Naive thymus-derived CD8-positive, alpha-beta T cell (primary cell): ENCODE results near the gene RPL37A. TPM values are rescaled to one million over a fixed set of nuclear protein-coding genes. Genes with fewer than 3 reads are reported as not detected.

Experiments used
- ATAC-seq, 2 donors: fragments of 150-1000 bp; cut with Tn5 transposase in 1 of 2; sonication (Bioruptor Pico), chemical (Tn5 transposase) in 1 of 2; 1 replicate in 1 of 2; 2 replicates in 1 of 2; pipeline ENCODE4 v1.10.0; 2021; ENCODE audit warnings: mild to moderate bottlenecking in 2 of 2, moderate library complexity in 2 of 2
- POLR2A ChIA-PET: fragments of 350-600 bp; sonication (Branson Sonifier 250); formaldehyde crosslinking; loops from one replicate; lab custom pipeline; 2021; ENCODE audit warnings: antibody characterized with exemption; lab: Charles Lee
- DNase-seq, 10 donors: peaks; one replicate each; pipeline versions ENCODE4 v3.0.0 to v3.0.0-alpha.2; 2020 to 2022
- H3K27ac Mint-ChIP-seq, 10 donors: one replicate each; pipeline ENCODE4 v1.8.0; 2020 to 2022; ENCODE audit warnings: mild to moderate bottlenecking in 10 of 10, mixed read lengths in 10 of 10, moderate library complexity in 4 of 10, inconsistent platforms in 1 of 10
- H3K27me3 Mint-ChIP-seq, 5 donors: one replicate each; pipeline ENCODE4 v1.8.0; 2021 to 2022; ENCODE audit warnings: mixed read lengths in 5 of 5
- H3K36me3 Mint-ChIP-seq, 3 donors: one replicate each; pipeline ENCODE4 v1.8.0; 2020 to 2022; ENCODE audit warnings: mixed read lengths in 3 of 3, mild to moderate bottlenecking in 2 of 3, inconsistent platforms in 1 of 3
- H3K4me1 Mint-ChIP-seq, 4 donors: one replicate each; pipeline ENCODE4 v1.8.0; 2021 to 2022; ENCODE audit warnings: mixed read lengths in 4 of 4
- H3K4me3 Mint-ChIP-seq, 10 donors: one replicate each; pipeline ENCODE4 v1.8.0; 2020 to 2022; ENCODE audit warnings: mild to moderate bottlenecking in 10 of 10, mixed read lengths in 10 of 10, moderate library complexity in 6 of 10, inconsistent platforms in 1 of 10
- H3K9me3 Mint-ChIP-seq, 9 donors: one replicate each; pipeline ENCODE4 v1.8.0; 2020 to 2022; ENCODE audit warnings: mixed read lengths in 9 of 9, mild to moderate bottlenecking in 3 of 9, inconsistent platforms in 1 of 9, moderate library complexity in 1 of 9
- polyA plus RNA-seq, 3 donors: library from polyadenylated mRNA; unstranded; fragments of 300-500 nt; fragmentation: Illumina TruSeq; gene quantifications; one replicate each; pipeline ENCODE4 v1.2.3, GENCODE V29; 2021
- total RNA-seq, 8 experiments: library from RNA in 2 of 8; stranded (reverse) in 2 of 8; gene quantifications; one replicate each; pipeline ENCODE4 v1.2.3 and lab custom pipeline; 2021 to 2026

RPL37A gene
- total and polyA plus RNA-seq, 5 experiments from 2014 or later: 3,176 to 5,032 (median 4,502) TPM

DNA sequence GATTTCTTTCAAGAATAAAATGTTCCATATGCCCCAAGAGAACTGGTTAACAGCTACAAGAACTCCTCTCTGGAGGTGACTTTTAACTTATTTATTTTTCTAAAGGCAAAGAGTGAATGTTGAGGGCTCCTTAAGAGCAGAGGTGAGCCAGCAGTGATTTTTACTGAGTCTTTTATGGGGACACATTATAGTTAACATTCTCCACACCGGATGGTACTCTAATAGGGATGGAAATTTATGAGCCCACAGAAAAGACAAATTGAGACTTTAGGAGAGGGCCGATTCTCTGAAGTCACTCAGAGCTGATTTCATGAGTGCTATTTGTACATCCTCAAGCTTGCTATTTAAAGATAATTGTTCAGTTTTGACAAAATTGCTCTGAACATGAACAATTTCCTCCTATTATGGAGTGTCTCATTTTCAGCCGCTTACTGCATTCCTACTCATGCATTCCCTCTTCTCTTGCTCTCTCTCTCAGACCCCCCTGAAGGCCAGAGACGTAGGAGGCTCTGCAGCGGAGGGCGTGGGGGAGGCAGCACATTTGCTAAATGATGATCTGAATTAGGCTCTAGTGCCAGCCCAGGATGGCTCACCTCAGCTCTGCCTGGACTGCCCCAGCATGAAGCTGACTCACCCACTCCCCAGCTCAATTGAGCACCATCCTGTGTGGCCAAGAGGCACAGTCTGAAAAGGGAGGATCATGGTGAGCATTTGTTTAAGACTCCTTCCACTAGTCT, 5.9 kb upstream of the RPL37A start:
- Mint-ChIP-seq H3K4me1 (peaks cover 1 to 39% (median 8%) of the 10 kb centered on the region in 4 donors), H3K4me3 (peak overlapping the region in 1 of 10 donors; percentile 11), H3K9me3 (no peaks in the 10 kb centered on the region), H3K36me3 (no peaks in the 10 kb centered on the region), H3K27ac (no peak overlapping the region), H3K27me3 (no peaks in the 10 kb centered on the region)
- ATAC-seq: no peak
- DNase-seq: no peak
- POLR2A ChIA-PET: no interaction called here

DNA sequence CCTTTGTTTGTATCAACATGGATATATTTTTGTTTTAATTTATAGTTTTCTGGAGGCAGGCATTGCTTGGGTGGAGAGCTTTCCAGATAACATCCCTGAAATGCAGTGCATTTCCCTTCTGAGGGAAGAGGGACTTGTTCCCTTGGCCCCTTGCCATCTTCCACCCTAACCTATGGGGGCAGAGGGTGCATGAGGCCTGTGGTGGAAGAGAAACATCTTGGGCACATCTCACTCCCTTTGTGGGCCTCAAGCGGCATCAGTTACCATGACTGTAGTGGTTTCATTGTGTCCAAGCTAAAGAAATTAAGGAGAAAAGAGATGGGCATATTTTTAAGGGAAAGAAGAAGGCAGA, 5.3 kb upstream of the RPL37A start:
- ATAC-seq (no peak), DNase-seq (no peak)
- Mint-ChIP-seq H3K36me3 (no peaks in the 10 kb centered on the region), H3K27ac (peak overlapping the region in 1 of 10 donors; percentile 4), H3K27me3 (no peaks in the 10 kb centered on the region), H3K9me3 (no peaks in the 10 kb centered on the region), H3K4me3 (no peak overlapping the region), H3K4me1 (peaks cover 1 to 45% (median 13%) of the 10 kb centered on the region in 4 donors)
- POLR2A ChIA-PET: no interaction called here

DNA sequence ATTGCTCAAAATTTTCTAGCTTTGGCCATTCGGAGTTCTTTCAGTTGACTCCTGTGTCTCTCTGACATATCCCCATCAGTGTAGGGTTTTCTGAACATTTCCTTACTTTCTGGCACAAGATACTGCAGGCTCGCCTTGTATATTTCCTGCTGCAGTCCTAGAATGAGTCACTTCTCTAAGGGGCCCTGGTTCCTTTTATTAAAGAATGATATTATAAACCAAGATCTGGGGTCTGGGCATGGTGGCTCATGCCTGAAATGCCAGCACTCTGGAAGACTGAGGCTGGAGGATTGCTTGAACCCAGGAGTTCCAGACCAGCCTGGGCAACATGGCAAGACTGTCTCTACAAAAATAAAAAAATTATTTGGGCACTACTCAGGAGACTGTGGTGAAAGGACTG, 3.0 kb upstream of the RPL37A start:
- Mint-ChIP-seq H3K27ac (no peak overlapping the region), H3K36me3 (peaks cover 7 to 17% (median 11%) of the 10 kb centered on the region in 3 donors), H3K9me3 (no peaks in the 10 kb centered on the region), H3K4me3 (peak overlapping the region in 1 of 10 donors; percentile 41), H3K4me1 (peaks cover 10 to 63% (median 35%) of the 10 kb centered on the region in 4 donors), H3K27me3 (no peaks in the 10 kb centered on the region)
- ATAC-seq (no peak), DNase-seq (no peak)
- POLR2A ChIA-PET: no interaction called here

DNA sequence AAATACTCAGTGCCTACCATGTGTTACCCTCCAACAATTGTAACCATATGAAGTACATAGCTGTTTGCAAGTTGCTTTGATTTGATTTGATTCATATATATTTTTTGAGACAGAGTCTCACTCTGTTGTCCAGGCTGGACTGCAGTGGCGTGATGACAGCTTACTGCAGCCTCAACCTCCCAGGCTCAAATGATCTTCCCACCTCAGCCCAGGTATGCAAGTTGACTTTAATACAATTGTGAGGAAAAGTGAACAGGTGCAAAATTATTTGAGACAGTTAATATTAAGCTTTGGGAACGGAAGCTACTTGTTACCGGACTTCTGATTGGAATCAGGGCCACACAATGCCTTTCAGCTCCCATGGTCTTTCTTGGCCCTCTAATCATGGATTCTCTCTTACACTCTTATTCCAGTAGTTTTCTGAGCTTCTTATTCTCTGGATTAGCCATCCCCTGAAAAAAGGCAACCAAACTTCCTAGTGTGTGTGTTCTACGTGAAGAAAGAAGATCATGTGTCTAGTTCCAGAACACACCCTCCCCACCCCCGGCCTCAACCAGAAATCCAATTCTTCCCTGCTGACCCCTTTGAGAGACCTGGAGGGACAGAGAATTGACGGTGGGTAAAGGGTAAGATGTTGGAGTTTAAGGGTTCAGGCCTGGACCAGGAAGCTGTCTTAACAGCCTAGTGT, 1.1 kb upstream of the RPL37A start:
- Mint-ChIP-seq H3K27ac (peak overlapping the region in 9 of 10 donors; percentile 91 to 98 (median 95)), H3K27me3 (no peaks in the 10 kb centered on the region), H3K4me3 (peak overlapping the region; percentile 96 to 100 (median 98)), H3K9me3 (no peaks in the 10 kb centered on the region), H3K4me1 (peaks cover 14 to 65% (median 45%) of the 10 kb centered on the region in 4 donors), H3K36me3 (peaks cover 10 to 36% (median 16%) of the 10 kb centered on the region in 3 donors)
- POLR2A ChIA-PET: interaction anchor here (1.0 to 1.6 kb wide), 3 partner anchors 11 to 388 kb away, joined by 3 to 8 read pairs (median 3); partner anchors contain the start of gene XRCC5
- DNase-seq: no peak
- ATAC-seq: no peak

DNA sequence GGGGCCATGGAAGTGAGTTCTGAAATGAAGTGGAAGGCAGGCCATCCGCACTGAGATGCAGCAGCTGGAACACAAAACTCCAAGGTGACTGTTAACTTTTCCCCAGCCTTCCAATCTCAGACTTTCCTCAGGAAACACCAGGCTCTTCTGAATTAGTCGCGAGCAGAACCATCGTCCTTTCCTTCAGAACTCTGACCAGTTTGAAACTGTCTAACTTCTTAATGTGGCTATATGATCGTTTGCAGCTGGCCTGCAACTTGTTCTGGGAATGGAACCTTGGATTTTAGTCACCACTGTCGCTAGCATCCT, 620 bp upstream of the RPL37A start:
- H3K36me3 Mint-ChIP-seq: peaks cover 13 to 41% (median 16%) of the 10 kb centered on the region in 3 donors
- peaks cover 17 to 65% (median 50%) of the 10 kb centered on the region in 4 donors for H3K4me1 Mint-ChIP-seq
- no peak for DNase-seq
- POLR2A ChIA-PET: interaction anchor here (1.0 to 1.6 kb wide), 8 partner anchors 10 to 1113 kb away, joined by 3 to 16 read pairs (median 4); partner anchors contain the start of genes SMARCAL1 and XRCC5
- ATAC-seq: no peak
- H3K27me3 Mint-ChIP-seq: no peaks in the 10 kb centered on the region
- H3K27ac Mint-ChIP-seq: peak overlapping the region; percentile 91 to 98 (median 96)
- H3K4me3 Mint-ChIP-seq: peak overlapping the region; percentile 96 to 100 (median 98)
- no peaks in the 10 kb centered on the region for H3K9me3 Mint-ChIP-seq

DNA sequence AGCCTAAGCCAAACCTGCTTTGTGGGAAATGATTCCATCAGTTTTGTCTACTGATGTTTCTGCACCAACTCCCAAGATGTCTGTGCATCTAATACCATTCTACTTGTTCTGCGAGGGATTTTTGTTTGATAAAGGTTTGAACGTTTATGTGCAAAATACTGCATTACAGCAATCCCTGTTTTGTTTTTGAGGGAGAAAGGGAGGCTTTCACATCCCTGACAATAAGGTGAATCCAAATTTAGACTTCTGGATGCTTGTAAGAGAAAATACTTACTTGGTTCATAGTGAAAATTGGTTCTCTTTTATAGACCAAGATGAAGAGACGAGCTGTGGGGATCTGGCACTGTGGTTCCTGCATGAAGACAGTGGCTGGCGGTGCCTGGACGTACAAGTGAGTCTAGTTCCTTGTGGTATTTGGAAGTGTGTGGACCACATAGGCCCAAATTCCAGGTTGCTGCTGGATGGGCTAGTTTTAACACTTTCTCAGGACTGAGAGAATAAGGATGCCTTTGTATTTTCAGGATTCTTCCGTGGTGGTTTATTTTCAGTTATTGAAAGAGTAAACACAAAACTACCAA, 1.1 kb downstream of the RPL37A start:
- peaks cover 15 to 58% (median 16%) of the 10 kb centered on the region in 3 donors for H3K36me3 Mint-ChIP-seq
- peak overlapping the region; percentile 91 to 98 (median 96) for H3K27ac Mint-ChIP-seq
- no peaks in the 10 kb centered on the region for H3K27me3 Mint-ChIP-seq
- ATAC-seq: no peak
- POLR2A ChIA-PET: no interaction called here
- peaks cover 17 to 66% (median 57%) of the 10 kb centered on the region in 4 donors for H3K4me1 Mint-ChIP-seq
- no peaks in the 10 kb centered on the region for H3K9me3 Mint-ChIP-seq
- DNase-seq: no peak
- peak overlapping the region; percentile 96 to 100 (median 98) for H3K4me3 Mint-ChIP-seq

DNA sequence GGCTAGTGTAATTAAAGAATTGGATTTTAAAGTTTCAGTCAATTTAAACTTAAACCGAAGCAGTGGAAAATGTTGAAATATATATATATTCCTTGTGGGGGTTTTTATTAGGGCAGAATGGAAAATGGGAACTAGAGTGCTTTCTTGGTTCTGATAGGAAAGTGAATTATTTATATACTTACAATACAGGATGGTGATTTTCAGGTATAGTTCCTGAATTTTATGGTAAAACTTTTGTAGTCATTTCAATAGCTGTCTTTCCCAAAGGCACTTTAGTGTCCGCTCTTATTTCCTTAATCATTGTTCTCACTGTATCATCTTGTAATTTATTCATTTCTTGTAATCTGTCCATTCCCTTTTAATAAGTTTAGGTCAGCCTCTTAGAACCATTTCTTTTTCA, 1.9 kb downstream of the RPL37A start:
- Mint-ChIP-seq H3K4me1 (peaks cover 17 to 65% (median 59%) of the 10 kb centered on the region in 4 donors), H3K27ac (peak overlapping the region in 7 of 10 donors; percentile 16 to 97 (median 94)), H3K9me3 (no peaks in the 10 kb centered on the region), H3K36me3 (peaks cover 16 to 65% (median 19%) of the 10 kb centered on the region in 3 donors), H3K27me3 (no peaks in the 10 kb centered on the region), H3K4me3 (peak overlapping the region; percentile 96 to 100 (median 98))
- DNase-seq: no peak
- POLR2A ChIA-PET: no interaction called here
- no peak for ATAC-seq

DNA sequence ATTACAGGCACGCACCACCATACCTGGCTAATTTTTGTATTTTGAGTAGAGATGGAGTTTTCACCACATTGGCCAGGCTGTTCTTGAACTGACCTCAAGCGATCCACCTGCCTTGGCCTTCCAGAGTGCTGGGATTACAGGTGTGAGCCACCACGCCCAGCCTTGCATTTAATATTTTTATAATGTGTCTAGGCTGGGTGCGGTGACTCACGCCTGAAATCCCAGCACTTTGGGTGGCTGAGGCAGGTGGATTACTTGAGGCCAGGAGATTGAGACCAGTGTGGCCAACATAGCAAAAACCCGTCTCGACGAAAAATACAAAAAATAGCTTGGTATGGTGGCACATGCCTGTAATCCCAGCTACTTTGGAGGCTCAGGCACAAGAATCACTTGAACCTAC, 3.2 kb downstream of the RPL37A start:
- POLR2A ChIA-PET: no interaction called here
- ATAC-seq (no peak), DNase-seq (no peak)
- no peaks in the 10 kb centered on the region for H3K27me3 Mint-ChIP-seq
- H3K4me3 Mint-ChIP-seq: no peak overlapping the region
- H3K4me1 Mint-ChIP-seq: peaks cover 21 to 65% (median 61%) of the 10 kb centered on the region in 4 donors
- no peaks in the 10 kb centered on the region for H3K9me3 Mint-ChIP-seq
- H3K27ac Mint-ChIP-seq: no peak overlapping the region
- peaks cover 16 to 73% (median 19%) of the 10 kb centered on the region in 3 donors for H3K36me3 Mint-ChIP-seq

DNA sequence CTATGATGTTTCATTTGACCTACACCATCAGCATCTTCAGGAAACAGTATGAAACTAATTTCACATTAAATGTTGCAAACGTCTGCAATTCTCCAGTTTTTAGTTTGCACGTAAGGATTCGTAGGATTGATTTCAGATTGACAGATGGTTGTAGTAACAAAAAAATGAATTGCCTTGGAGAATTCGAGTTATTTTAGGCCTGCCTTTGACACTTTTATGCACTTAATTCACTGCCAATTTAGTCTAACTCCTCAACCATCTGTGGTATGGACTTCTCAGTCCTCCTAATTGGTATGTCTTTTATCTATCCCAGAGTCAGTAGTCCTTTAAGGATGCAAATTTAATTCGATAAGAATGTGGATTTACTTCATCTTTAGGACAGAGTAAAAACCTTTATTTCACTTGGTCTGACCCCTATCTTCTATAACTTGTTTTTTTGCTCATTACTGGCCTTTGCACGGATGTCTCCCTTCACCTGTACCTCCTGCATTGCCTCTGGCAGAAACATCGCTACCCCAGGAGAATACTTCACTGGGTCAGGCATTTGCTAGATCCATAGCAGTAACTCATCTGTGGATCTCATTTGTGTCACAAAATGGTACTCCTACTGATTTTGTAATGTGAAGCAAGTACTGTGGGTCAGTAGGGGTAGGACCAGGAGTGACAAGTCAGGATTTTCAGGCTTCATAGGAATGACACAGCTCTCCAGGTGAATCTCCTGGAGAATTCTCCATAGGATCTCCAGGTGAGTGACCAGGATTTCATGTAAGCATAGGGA, 3.9 kb downstream of the RPL37A start:
- H3K4me1 Mint-ChIP-seq: peaks cover 21 to 63% (median 57%) of the 10 kb centered on the region in 4 donors
- no peaks in the 10 kb centered on the region for H3K27me3 Mint-ChIP-seq
- ATAC-seq (no peak), DNase-seq (no peak)
- H3K36me3 Mint-ChIP-seq: peaks cover 16 to 73% (median 19%) of the 10 kb centered on the region in 3 donors
- POLR2A ChIA-PET: no interaction called here
- H3K9me3 Mint-ChIP-seq: no peaks in the 10 kb centered on the region
- peak overlapping the region in 1 of 10 donors; percentile 37 for H3K27ac Mint-ChIP-seq
- H3K4me3 Mint-ChIP-seq: peak overlapping the region in 1 of 10 donors; percentile 43

DNA sequence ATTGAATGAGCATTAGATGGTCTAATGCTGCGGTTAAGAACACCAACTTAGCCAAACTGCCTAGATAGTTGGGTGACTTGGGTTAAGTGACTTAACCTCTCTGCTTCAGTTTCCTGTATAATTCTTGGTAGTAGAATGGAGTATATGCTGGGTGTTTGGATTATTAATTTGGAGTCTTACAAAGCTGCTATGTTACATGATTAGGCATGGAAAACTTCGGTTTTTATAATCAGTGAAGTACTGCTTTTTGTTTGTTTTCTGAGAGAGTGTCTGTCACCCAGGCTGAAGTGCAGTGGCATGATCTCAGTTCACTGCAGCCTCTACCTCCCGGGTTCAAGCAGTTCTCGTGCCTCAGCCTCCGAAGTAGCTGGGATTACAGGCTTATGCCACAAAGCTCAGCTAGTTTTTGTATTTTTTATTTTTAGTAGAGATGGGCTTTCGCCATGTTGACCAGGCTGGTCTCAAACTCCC, 4.5 kb downstream of the RPL37A start:
- no peaks in the 10 kb centered on the region for H3K9me3 Mint-ChIP-seq
- no peaks in the 10 kb centered on the region for H3K27me3 Mint-ChIP-seq
- ATAC-seq (no peak), DNase-seq (no peak)
- H3K27ac Mint-ChIP-seq: peak overlapping the region in 2 of 10 donors; percentile 9 to 60
- H3K4me1 Mint-ChIP-seq: peaks cover 22 to 57% (median 51%) of the 10 kb centered on the region in 4 donors
- POLR2A ChIA-PET: no interaction called here
- no peak overlapping the region for H3K4me3 Mint-ChIP-seq
- peaks cover 16 to 73% (median 19%) of the 10 kb centered on the region in 3 donors for H3K36me3 Mint-ChIP-seq

DNA sequence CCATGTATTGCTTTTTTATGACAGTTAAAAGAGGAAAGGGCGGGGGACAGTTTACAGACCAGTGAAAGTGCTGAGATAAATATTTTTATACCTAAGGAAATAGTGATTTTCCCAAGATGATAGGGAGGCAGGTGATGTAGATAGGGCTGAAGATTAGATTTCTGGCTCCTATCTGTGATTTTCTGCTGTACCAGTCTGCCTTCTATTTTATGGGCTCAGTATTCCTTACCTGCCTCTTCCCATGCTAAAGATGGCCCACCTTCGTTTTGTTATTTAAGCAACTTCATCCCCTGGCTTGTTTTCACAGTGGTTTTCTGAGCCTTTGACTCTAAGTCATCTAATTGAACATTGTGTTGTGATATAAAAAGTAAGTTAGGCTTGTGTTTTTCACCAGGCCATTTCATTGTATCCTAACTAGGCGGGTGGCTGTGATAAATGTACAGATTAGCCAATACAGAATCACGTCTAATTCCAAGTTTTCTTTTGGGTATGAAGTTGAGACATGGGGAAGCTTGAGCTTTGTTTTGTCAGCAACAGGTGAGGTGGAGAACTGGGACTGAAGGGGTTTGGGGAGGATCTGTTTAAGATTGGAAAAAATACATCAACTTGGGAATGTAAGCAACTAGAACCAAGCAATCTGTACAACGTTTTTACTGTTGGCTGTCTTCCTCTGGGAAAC, 5.2 kb downstream of the RPL37A start:
- no peaks in the 10 kb centered on the region for H3K27me3 Mint-ChIP-seq
- no peak overlapping the region for H3K4me3 Mint-ChIP-seq
- peaks cover 23 to 50% (median 47%) of the 10 kb centered on the region in 4 donors for H3K4me1 Mint-ChIP-seq
- H3K36me3 Mint-ChIP-seq: peaks cover 16 to 73% (median 21%) of the 10 kb centered on the region in 3 donors
- H3K9me3 Mint-ChIP-seq: no peaks in the 10 kb centered on the region
- DNase-seq (no peak), ATAC-seq (no peak)
- peak overlapping the region in 7 of 10 donors; percentile 10 to 73 (median 23) for H3K27ac Mint-ChIP-seq
- POLR2A ChIA-PET: no interaction called here
